Epithelial cell of proximal tubule (primary cell): ENCODE data around the gene EOGT. TPM values are rescaled to one million over a fixed set of nuclear protein-coding genes. Genes with fewer than 3 reads are reported as not detected.
A peak's percentile ranks its signal among the peaks of the same experiment; 100 is the strongest.

ENCODE experiments used
- DNase-seq: peaks from one replicate; pipeline ENCODE4 v3.0.0-alpha.2; 2011; ENCODE audit warnings: low read depth
- H3K4me3 ChIP-seq: 2 replicates; pipeline ENCODE4 v1.5.1; 2011; ENCODE audit warnings: low read depth, mild to moderate bottlenecking, low read length
- CTCF ChIP-seq: conservative IDR thresholded peaks from 2 replicates; pipeline ENCODE4 v1.5.1; 2012; ENCODE audit warnings: low read depth, mild to moderate bottlenecking, low read length
- total RNA-seq: library from RNA; depleted of rRNA; stranded (reverse); fragments of >200 nt; gene quantifications from 2 replicates; pipeline ENCODE4 v1.2.3, GENCODE V29; 2015

EOGT gene
- total RNA-seq, 1 donor from 2014 or later = 22.5 TPM

GRCh38 chr3:68985146-68985790, 28.2 kb downstream of the EOGT start:
- H3K4me3 ChIP-seq = no peak overlapping the region
- no peak for DNase-seq
- TF ChIP-seq CTCF = no peak

DNA sequence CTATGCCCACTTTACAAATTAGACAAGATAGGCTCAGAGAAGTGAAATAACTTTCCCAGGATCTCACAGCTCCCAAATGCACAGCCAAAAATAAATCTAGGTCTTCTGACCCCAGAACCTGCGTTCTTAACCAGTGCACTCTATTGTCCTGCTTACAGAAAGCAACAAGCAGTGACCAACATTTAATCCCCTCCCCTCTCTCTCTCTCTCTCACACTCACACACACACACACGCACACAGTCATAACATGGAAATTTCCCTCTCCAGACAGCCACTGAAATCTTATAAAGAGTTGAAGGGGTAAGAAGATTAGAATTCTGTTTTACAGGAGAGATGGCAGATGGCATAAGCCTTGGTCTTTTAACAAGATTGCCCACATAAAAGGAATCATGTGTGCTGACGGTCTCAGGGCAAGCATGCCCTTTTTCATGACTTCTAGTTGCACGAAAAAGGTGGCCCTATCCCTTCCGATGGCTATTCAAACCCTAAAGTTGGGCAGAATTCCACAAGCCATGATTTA, 29.4 kb downstream of the EOGT start:
- H3K4me3 ChIP-seq = no peak overlapping the region
- no peak for TF ChIP-seq CTCF
- DNase-seq = no peak

DNA sequence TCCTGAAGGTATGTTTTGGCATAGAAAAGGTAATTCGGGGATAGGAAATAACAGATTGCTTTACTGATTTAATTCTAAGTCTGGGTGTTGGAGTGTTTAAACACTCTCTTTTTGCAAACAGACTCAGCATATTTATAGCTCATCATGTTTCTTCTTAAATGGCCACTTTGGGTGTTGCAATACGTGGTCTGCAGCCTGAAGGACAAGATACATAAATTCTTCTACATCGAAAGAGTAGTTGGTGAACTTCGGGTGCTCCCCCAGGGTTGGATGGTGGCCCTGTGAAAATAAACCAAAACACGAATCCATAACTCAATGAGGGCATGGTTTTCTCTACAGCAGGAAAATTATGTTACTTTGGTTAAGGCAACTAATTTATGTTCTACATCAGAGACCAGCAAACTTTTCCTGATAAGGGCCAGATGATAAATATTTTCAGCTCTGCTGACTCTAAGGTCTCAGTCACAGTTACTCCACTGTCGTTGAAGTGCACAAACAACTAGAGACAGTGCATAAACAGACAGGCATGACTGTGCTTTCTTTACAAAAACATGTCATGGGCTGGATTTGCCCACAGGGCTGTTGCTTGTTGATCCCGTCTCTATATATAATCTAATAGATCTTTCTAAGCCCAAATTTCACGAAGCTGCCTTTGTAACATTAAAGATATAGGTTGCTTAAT, 35.9 kb downstream of the EOGT start:
- no peak for TF ChIP-seq CTCF
- DNase-seq = no peak
- H3K4me3 ChIP-seq = no peak overlapping the region

DNA sequence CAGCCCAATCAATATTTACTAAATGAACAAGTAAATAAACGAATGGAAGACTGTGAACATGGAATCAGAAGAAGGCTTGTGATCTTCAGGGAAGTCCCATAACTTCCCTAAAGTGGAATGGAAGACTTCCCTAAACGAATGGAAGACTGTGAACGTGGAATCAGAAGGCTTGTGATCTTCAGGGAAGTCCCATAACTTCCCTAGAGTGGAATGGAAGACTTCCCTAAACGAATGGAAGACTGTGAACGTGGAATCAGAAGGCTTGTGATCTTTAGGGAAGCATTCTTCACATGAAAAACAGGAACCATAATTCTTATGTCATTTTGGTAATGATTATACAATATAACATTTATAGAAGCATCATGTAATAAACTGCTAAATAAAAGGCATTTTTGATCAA, 38.8 kb downstream of the EOGT start:
- no peak for TF ChIP-seq CTCF
- no peak overlapping the region for H3K4me3 ChIP-seq
- no peak for DNase-seq

GRCh38 chr3:68973639-68974038, 39.8 kb downstream of the EOGT start:
- no peak overlapping the region for H3K4me3 ChIP-seq
- DNase-seq = no peak
- TF ChIP-seq CTCF = no peak

DNA sequence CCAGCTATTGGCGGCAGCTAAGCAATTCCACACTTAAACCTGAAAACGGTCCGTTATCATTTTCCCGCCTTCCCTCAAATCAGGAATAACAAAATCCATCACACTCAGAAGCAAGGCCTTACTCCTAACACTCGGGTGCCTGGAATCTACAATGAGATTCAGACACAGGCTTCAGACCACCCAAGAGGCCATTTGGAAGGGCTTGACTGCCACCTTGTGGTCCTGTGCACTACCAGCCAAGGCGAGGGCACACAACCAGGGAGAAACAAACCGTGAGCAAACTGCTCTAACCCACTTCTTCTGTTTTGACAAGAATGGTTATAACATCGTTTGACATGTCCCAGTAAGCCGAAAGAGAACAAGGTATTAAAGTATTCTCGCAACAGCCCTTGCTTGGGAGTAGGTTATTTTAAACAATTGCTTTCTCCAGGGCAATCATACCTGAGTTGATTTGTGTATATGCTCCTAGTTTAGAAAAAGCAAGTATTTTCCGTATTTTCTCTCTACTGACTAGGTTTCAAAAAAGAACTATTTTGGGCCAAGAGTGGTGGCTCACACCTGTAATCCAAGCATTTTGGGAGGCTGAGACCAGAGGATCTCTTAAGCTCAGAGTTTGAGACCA, 41.0 kb downstream of the EOGT start:
- peak; percentile 93 for TF ChIP-seq CTCF
- DNase-seq = no peak
- no peak overlapping the region for H3K4me3 ChIP-seq

DNA sequence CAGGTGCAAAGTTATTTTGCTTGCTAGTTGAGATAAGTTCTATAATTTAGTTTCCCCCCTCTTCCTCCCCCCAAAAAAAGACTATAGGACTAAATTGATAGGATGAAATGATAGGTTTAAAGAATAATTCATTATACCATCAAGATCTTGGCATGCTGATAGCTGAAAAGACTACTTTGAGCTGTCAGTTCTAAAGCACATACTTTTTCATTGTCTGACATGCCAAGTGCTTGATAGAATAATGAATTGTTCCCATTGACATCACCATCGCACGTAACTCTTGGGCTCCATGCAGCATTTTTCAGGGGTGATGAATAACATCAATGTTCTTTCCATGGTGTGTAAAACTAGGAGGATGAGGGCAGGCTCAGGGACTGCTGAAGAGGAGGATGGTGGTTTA, 48.8 kb downstream of the EOGT start:
- TF ChIP-seq CTCF = no peak
- H3K4me3 ChIP-seq = no peak overlapping the region
- DNase-seq = no peak
